ENCODE results near the gene PREPL. TPM values are rescaled to one million over a fixed set of nuclear protein-coding genes. Genes with fewer than 3 reads are reported as not detected.

Gene PREPL
- total RNA-seq, 2 donors from 2014 or later, result 29.6 to 35.6 TPM

DNA sequence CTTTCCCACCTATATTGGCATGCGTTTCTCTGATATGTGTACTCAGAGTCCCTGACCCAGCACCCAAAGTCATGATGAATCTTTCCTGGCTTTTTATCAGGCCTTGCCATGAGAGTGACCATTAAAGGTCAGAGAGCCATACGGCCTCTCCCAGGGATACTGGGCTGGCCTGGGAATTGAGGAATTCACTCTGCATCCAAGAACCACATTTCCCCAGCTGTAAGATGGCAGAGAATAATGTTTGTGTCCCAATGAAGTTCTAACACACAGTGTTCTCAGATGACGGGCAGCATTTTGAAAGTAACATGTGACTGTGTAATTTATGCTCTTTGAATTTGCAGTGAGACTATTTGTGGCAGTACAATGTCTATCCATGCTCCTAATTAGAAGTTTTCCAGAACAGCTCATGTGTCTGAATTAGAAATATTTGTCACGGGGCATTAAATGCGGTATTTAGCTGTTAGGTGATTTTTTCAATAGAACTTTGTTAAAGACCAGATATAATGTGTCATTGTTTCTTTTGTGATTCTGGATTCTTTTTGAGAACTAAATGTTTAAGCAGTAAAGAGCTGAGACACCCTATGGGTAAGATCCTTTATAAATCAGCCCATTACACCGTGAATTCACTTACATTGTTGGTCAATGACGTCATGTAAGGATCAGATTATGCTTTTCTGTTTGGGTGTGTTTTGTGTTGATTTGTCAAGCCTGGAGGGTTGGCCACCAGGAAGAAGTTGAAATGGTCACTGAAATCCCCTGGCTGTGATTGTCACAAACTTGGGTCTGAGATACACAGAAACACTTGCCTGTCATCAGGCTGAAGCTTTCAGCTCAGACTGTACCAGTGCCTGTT, 93.3 kb downstream of the PREPL start:
- Histone ChIP-seq H3K36me3 (no peaks in the 10 kb centered on the region), H3K4me3 (no peak overlapping the region), H3K9ac (ENCODE audit: low read depth in 2 of 2, low read length in 2 of 2) (no peak overlapping the region), H3K9me3 (no peaks in the 10 kb centered on the region), H3K27me3 (no peaks in the 10 kb centered on the region), H3K4me1 (no peaks in the 10 kb centered on the region), H3K27ac (no peak overlapping the region)
- DNase-seq, result no peak
- TF ChIP-seq, protein P1, sequence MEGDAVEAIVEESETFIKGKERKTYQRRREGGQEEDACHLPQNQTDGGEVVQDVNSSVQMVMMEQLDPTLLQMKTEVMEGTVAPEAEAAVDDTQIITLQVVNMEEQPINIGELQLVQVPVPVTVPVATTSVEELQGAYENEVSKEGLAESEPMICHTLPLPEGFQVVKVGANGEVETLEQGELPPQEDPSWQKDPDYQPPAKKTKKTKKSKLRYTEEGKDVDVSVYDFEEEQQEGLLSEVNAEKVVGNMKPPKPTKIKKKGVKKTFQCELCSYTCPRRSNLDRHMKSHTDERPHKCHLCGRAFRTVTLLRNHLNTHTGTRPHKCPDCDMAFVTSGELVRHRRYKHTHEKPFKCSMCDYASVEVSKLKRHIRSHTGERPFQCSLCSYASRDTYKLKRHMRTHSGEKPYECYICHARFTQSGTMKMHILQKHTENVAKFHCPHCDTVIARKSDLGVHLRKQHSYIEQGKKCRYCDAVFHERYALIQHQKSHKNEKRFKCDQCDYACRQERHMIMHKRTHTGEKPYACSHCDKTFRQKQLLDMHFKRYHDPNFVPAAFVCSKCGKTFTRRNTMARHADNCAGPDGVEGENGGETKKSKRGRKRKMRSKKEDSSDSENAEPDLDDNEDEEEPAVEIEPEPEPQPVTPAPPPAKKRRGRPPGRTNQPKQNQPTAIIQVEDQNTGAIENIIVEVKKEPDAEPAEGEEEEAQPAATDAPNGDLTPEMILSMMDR (IDR thresholded peaks at IDR 0.05), result no peak
- intact Hi-C loops (cut with DNase I), result no loop called here

Other genes with a start within 250 kb of the PREPL start
- gene PPM1B, start 192.6 kb downstream of the PREPL start, total RNA-seq, result 10 to 100 TPM; 50.8 to 77.9 TPM
- 10 to 100 TPM in 1 of 2 donors, 1 to 10 TPM in 1; 5.5 to 36.5 TPM for gene SLC3A1, start 86.0 kb downstream of the PREPL start, total RNA-seq
- gene CAMKMT, start 453 bp upstream of the PREPL start, total RNA-seq, result 10 to 100 TPM; 10.7 to 11.6 TPM

All from colonic mucosa (tissue), 4 donors.